B cell (primary cell): ENCODE data around the gene AMIGO2. TPM values are rescaled to one million over a fixed set of nuclear protein-coding genes. Genes with fewer than 3 reads are reported as not detected.

Experiments
- ATAC-seq: fragments of 200-7000 bp; cut with Tn5 transposase; one replicate; pipeline ENCODE4 v1.10.0; 2021; ENCODE audit warnings: low read depth, mild to moderate bottlenecking, moderate number of reproducible peaks, moderate library complexity
- CTCF ChIA-PET: fragments of 350-600 bp; sonication (Branson Sonifier 250); formaldehyde crosslinking; loops from one replicate; lab custom pipeline; 2021; ENCODE audit warnings: antibody characterized with exemption, inconsistent platforms; lab: Charles Lee
- POLR2A ChIA-PET: fragments of 350-600 bp; sonication (Branson Sonifier 250); formaldehyde crosslinking; loops from one replicate; lab custom pipeline; 2021; ENCODE audit warnings: antibody characterized with exemption; lab: Charles Lee
- DNase-seq: peaks from one replicate; pipeline ENCODE4 v3.0.0; 2013
- H2AFZ ChIP-seq: 2 replicates; pipeline ENCODE4 v1.6.1; 2012; ENCODE audit warnings: mild to moderate bottlenecking, low read depth, low read length; ENCODE audit not compliant: insufficient read depth, poor library complexity, severe bottlenecking
- H3K27ac ChIP-seq, 2 donors: 1 replicate in 1 of 2; 2 replicates in 1 of 2; pipeline ENCODE4 v1.5.1; 2012 to 2013; ENCODE audit warnings: low read length in 2 of 2, mild to moderate bottlenecking in 2 of 2, moderate library complexity in 1 of 2
- H3K27me3 ChIP-seq, 4 experiments: fragments of 200-600 bp in 1 of 4; sonication (generic) in 1 of 4; replicated peaks in 1 of 4; 1 replicate in 2 of 4; 2 replicates in 2 of 4; pipeline versions ENCODE4 v1.6.1 to v1.7.0; 2013 to 2016; ENCODE audit warnings: low read length in 3 of 4, mild to moderate bottlenecking in 2 of 4, mixed read lengths in 1 of 4, moderate library complexity in 1 of 4; ENCODE audit not compliant: insufficient read depth in 4 of 4, control insufficient read depth in 3 of 4; ENCODE audit errors: control extremely low read depth in 1 of 4
- H3K36me3 ChIP-seq, 2 experiments: replicated peaks in 1 of 2; 1 replicate in 1 of 2; 2 replicates in 1 of 2; pipeline versions ENCODE4 v1.6.1 to v1.7.1; 2013; ENCODE audit warnings: low read length in 1 of 2; ENCODE audit not compliant: insufficient read depth in 2 of 2, control insufficient read depth in 1 of 2; ENCODE audit errors: control extremely low read depth in 1 of 2, extremely low read depth in 1 of 2
- H3K4me1 ChIP-seq, 2 donors: fragments of 200-600 bp in 1 of 2; sonication (generic) in 1 of 2; 1 replicate in 1 of 2; 2 replicates in 1 of 2; pipeline versions ENCODE4 v1.5.1 to v1.6.1; 2013 to 2017; ENCODE audit warnings: low read length in 2 of 2; ENCODE audit not compliant: control insufficient read depth in 2 of 2, insufficient read depth in 2 of 2
- H3K4me2 ChIP-seq: replicated peaks from 2 replicates; pipeline ENCODE3; 2012; ENCODE audit warnings: mild to moderate bottlenecking, low read depth, low read length; ENCODE audit not compliant: poor library complexity, severe bottlenecking
- H3K4me3 ChIP-seq, 5 experiments: fragments of 200-600 bp in 1 of 5; sonication (generic) in 1 of 5; 1 replicate in 3 of 5; 2 replicates in 2 of 5; pipeline versions ENCODE4 v1.5.1 to v1.7.0; 2011 to 2016; ENCODE audit warnings: low read length in 4 of 5, mild to moderate bottlenecking in 4 of 5, low read depth in 2 of 5, control low read depth in 1 of 5, moderate library complexity in 1 of 5; ENCODE audit not compliant: insufficient read depth in 1 of 5; ENCODE audit errors: control extremely low read depth in 1 of 5, extremely low read depth in 1 of 5
- H3K79me2 ChIP-seq: fragments of 200-600 bp; sonication (generic); one replicate; pipeline ENCODE4 v1.6.0; 2016; ENCODE audit warnings: low read length; ENCODE audit not compliant: control insufficient read depth, insufficient read depth
- H3K9ac ChIP-seq: fragments of 200-600 bp; sonication (generic); 2 replicates; pipeline ENCODE4 v1.6.1; 2017; ENCODE audit warnings: mild to moderate bottlenecking, low read length, moderate library complexity
- H3K9me3 ChIP-seq, 3 donors: one replicate each; pipeline versions ENCODE4 v1.6.1 to v1.7.1; 2013; ENCODE audit warnings: low read length in 2 of 3; ENCODE audit not compliant: control insufficient read depth in 2 of 3, insufficient read depth in 1 of 3; ENCODE audit errors: control extremely low read depth in 1 of 3
- H4K20me1 ChIP-seq: 2 replicates; pipeline ENCODE4 v1.6.0; 2012; ENCODE audit warnings: mild to moderate bottlenecking, low read length; ENCODE audit not compliant: insufficient read depth, control insufficient read depth, poor library complexity, severe bottlenecking
- H3K27ac Mint-ChIP-seq: one replicate; pipeline ENCODE4 v1.8.0; 2021; ENCODE audit warnings: mixed read lengths
- H3K27me3 Mint-ChIP-seq: one replicate; pipeline ENCODE4 v1.8.0; 2021; ENCODE audit warnings: mixed read lengths
- H3K4me1 Mint-ChIP-seq: one replicate; pipeline ENCODE4 v1.8.0; 2021; ENCODE audit warnings: mixed read lengths
- H3K4me3 Mint-ChIP-seq: one replicate; pipeline ENCODE4 v1.8.0; 2021; ENCODE audit warnings: mixed read lengths
- H3K9me3 Mint-ChIP-seq: one replicate; pipeline ENCODE4 v1.8.0; 2022; ENCODE audit warnings: mixed read lengths; ENCODE audit not compliant: insufficient read depth
- EZH2 ChIP-seq: IDR thresholded peaks from 2 replicates; pipeline ENCODE4 v1.6.1; 2012; ENCODE audit warnings: borderline replicate concordance, low read depth, mild to moderate bottlenecking, moderate library complexity, low read length; ENCODE audit not compliant: insufficient read depth, poor library complexity, severe bottlenecking
- WGBS: methylation state at CpG from one replicate; pipeline ENCODE4 v1.1.5; 2013; ENCODE audit warnings: missing lambda C conversion rate; ENCODE audit not compliant: insufficient coverage; 5-methylcytosine and 5-hydroxymethylcytosine counted together
- intact Hi-C: fragments of 100-400 bp; cut with micrococcal nuclease; formaldehyde crosslinking; loops from one replicate; pipeline ENCODE4 v1.10.0; 2022
- polyA plus RNA-seq: library from polyadenylated mRNA; depleted of rRNA; stranded (reverse); fragments of >200 nt; gene quantifications from 2 replicates; pipeline ENCODE4 v1.2.3, GENCODE V29; 2012
- total RNA-seq, 2 donors: library from RNA; stranded (reverse); fragments of 120-200 nt in 1 of 2; gene quantifications; 1 replicate in 1 of 2; 2 replicates in 1 of 2; pipeline versions ENCODE4 v1.2.3 to v1.2.4, GENCODE V29; 2013 to 2022
- TF ChIP-seq, protein P1 (sequence below): fragments of 200-600 bp; IDR thresholded peaks from one replicate; pipeline ENCODE4 v1.8.0; 2022; ENCODE audit warnings: antibody characterized with exemption, mild to moderate bottlenecking

The AMIGO2 gene
- total and polyA plus RNA-seq, 2 donors (not counting 1 experiment from before 2014, with no cell fraction given), result 10.4 to 11.8 TPM

- H3K4me2 ChIP-seq, result no peak overlapping the region
- TF ChIP-seq, protein P1, sequence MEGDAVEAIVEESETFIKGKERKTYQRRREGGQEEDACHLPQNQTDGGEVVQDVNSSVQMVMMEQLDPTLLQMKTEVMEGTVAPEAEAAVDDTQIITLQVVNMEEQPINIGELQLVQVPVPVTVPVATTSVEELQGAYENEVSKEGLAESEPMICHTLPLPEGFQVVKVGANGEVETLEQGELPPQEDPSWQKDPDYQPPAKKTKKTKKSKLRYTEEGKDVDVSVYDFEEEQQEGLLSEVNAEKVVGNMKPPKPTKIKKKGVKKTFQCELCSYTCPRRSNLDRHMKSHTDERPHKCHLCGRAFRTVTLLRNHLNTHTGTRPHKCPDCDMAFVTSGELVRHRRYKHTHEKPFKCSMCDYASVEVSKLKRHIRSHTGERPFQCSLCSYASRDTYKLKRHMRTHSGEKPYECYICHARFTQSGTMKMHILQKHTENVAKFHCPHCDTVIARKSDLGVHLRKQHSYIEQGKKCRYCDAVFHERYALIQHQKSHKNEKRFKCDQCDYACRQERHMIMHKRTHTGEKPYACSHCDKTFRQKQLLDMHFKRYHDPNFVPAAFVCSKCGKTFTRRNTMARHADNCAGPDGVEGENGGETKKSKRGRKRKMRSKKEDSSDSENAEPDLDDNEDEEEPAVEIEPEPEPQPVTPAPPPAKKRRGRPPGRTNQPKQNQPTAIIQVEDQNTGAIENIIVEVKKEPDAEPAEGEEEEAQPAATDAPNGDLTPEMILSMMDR, result no peak
- no peak for TF ChIP-seq EZH2
- H3K4me1 ChIP-seq, result no peaks in the 10 kb centered on the region
- no peak overlapping the region for H3K27ac ChIP-seq
- no peaks in the 10 kb centered on the region for H3K9me3 Mint-ChIP-seq
- intact Hi-C loops, result no loop called here
- no peaks in the 10 kb centered on the region for H3K27me3 ChIP-seq
- CTCF ChIA-PET, result no interaction called here
- H4K20me1 ChIP-seq, result no peaks in the 10 kb centered on the region
- H3K9me3 ChIP-seq, result no peaks in the 10 kb centered on the region
- no peak overlapping the region for H3K27ac Mint-ChIP-seq
- no peak overlapping the region for H3K9ac ChIP-seq
- no peak for ATAC-seq
- WGBS, result no CpG with 5 or more reads among the region's 2 CpGs
- peaks cover 0 to 10% of the 10 kb centered on the region in 2 experiments for H3K36me3 ChIP-seq
- H3K4me3 ChIP-seq, result no peak overlapping the region
- H3K79me2 ChIP-seq, result no peaks in the 10 kb centered on the region
- H3K27me3 Mint-ChIP-seq, result no peaks in the 10 kb centered on the region
- no peak for DNase-seq
- H2AFZ ChIP-seq, result no peak overlapping the region
- POLR2A ChIA-PET, result interaction anchor here (0.6 kb wide), 1 partner anchor 210 kb away, joined by 3 read pairs; no protein-coding TSS in a partner anchor
- no peak overlapping the region for H3K4me3 Mint-ChIP-seq
- no peaks in the 10 kb centered on the region for H3K4me1 Mint-ChIP-seq
These were observed 31.1 kb upstream of the AMIGO2 start for GRCh38 chr12:47110718-47111391.

DNA sequence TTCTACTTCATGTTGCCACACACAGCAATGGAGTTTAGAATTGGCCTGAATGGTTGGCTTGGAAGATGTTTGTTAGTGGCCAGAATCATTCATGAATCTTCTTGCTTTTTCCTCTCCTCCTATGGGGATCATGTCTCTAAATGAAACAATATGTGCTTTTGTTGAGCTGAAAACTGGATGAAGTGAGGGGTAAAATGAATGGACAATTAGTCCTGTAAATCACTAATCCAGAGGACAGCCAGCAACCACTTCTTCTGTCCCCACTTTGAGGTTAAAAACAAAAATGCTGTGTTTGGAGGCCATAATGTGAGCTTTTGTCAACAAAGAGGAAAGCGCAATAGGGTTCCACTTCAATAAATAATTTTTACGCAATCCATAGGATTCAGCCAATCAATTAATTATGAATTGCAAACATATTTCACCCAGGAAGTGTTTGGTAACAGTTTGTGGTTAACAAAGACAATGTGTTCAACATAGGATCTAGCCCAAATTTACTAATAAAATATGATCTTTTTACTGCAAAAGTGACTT is 30.3 kb upstream of the AMIGO2 start:
- no peak for ATAC-seq
- no peak overlapping the region for H2AFZ ChIP-seq
- Mint-ChIP-seq H3K4me3 (no peak overlapping the region), H3K9me3 (no peaks in the 10 kb centered on the region), H3K27ac (no peak overlapping the region), H3K4me1 (no peaks in the 10 kb centered on the region), H3K27me3 (no peaks in the 10 kb centered on the region)
- peaks cover 0 to 10% of the 10 kb centered on the region in 2 experiments for H3K36me3 ChIP-seq
- CTCF ChIA-PET, result interaction anchor here (0.6 kb wide), 1 partner anchor 9 kb away, joined by 3 read pairs; no protein-coding TSS in a partner anchor
- H3K9me3 ChIP-seq, result no peaks in the 10 kb centered on the region
- no peak for TF ChIP-seq EZH2
- TF ChIP-seq, protein P1, result no peak
- H3K4me3 ChIP-seq, result no peak overlapping the region
- H3K4me1 ChIP-seq, result no peaks in the 10 kb centered on the region
- no peaks in the 10 kb centered on the region for H3K27me3 ChIP-seq
- H3K9ac ChIP-seq, result no peak overlapping the region
- POLR2A ChIA-PET, result no interaction called here
- intact Hi-C loops, result no loop called here
- no peak for DNase-seq
- no peak overlapping the region for H3K4me2 ChIP-seq
- no CpG with 5 or more reads among the region's 2 CpGs for WGBS
- H4K20me1 ChIP-seq, result no peaks in the 10 kb centered on the region
- no peaks in the 10 kb centered on the region for H3K79me2 ChIP-seq
- no peak overlapping the region for H3K27ac ChIP-seq
